ENCODE measurements around the gene IGF2BP2. TPM values are rescaled to one million over a fixed set of nuclear protein-coding genes. Genes with fewer than 3 reads are reported as not detected.

Gene IGF2BP2
- total and polyA plus RNA-seq, 2 of the 8 experiments (the other 6 are each of a cell fraction or from before 2014, with no cell fraction given): 7.4 to 121 TPM

- peaks cover 4 to 20% (median 14%) of the 10 kb centered on the region in 4 experiments; a peak in 6 of 7 replicates for H3K4me1 ChIP-seq (replicated peaks in 1 of 4; ENCODE audit: control insufficient read depth in 3 of 4, insufficient read depth in 4 of 4, low read length in 3 of 4)
- H4K20me1 ChIP-seq (replicated peaks in 1 of 2; ENCODE audit: control insufficient read depth in 1 of 2, insufficient read depth in 2 of 2, low read length in 2 of 2): peaks cover 7 to 19% of the 10 kb centered on the region in 2 experiments
- TF ChIP-seq RAD21 (IDR thresholded peaks at IDR 0.05 in 1 of 2, conservative IDR thresholded peaks at IDR 0.05 in 1 of 2; ENCODE audit: low read depth in 2 of 2, low read length in 2 of 2) (no peak), KDM4A (IDR thresholded peaks at IDR 0.05; ENCODE audit: low read depth, low read length, severe bottlenecking) (no peak), EP300 (IDR thresholded peaks at IDR 0.05; ENCODE audit: borderline replicate concordance in 1 of 2, low read depth in 2 of 2, low read length in 2 of 2) (no peak), JUN (IDR thresholded peaks at IDR 0.05; ENCODE audit: low read depth, low read length) (no peak), POU5F1 (IDR thresholded peaks at IDR 0.05; ENCODE audit: low read depth, low read length) (no peak), TBP (IDR thresholded peaks at IDR 0.05; ENCODE audit: low read depth, low read length) (no peak), GABPA (IDR thresholded peaks at IDR 0.05; ENCODE audit: borderline replicate concordance, insufficient read depth, low read length) (no peak), ASH2L (IDR thresholded peaks at IDR 0.05; ENCODE audit: low read length) (no peak), CBX5 (IDR thresholded peaks at IDR 0.05; ENCODE audit: low read depth, low read length) (no peak), MAFK (IDR thresholded peaks at IDR 0.05; ENCODE audit: low read depth, low read length) (no peak), SIRT6 (IDR thresholded peaks at IDR 0.05; ENCODE audit: low read length) (no peak), RBBP5 (IDR thresholded peaks at IDR 0.05; ENCODE audit: borderline replicate concordance, low read depth, low read length) (no peak), EZH2 (IDR thresholded peaks at IDR 0.05; ENCODE audit: low read depth, low read length, severe bottlenecking) (no peak), CBX8 (IDR thresholded peaks at IDR 0.05; ENCODE audit: borderline replicate concordance, low read depth, low read length) (no peak)
Measured at GRCh38 chr3:185708392-185708791, 116.5 kb downstream of the IGF2BP2 start.

More at GRCh38 chr3:185708392-185708791, 116.5 kb downstream of the IGF2BP2 start:
- DNase-seq (ENCODE audit: low read depth in 1 of 2, low spot score in 2 of 2) (peak in 1 of 2 experiments; percentile 29), FAIRE-seq (no peak)
- WGBS, 2 experiments (ENCODE audit: extremely low coverage in 1 of 2, insufficient coverage in 1 of 2, insufficient read length in 1 of 2, insufficient replicate concordance in 2 of 2, low coverage in 1 of 2, low lambda C conversion rate in 2 of 2, missing lambda C conversion rate in 1 of 2): 94% methylated on average over 5 of the region's 5 CpGs; no CpG with 5 or more reads in 1 of the 2 experiments
- no peak overlapping the region for H4K5ac ChIP-seq (ENCODE audit: insufficient read length, low read depth, low read length)
- no peak overlapping the region for H3K23ac ChIP-seq (ENCODE audit: insufficient read length)
- ChIA-PET POLR2A (ENCODE audit: partially characterized antibody) (interaction anchor here (0.9 kb wide), 1 partner anchor 220 kb away, joined by 3 read pairs; no protein-coding TSS in a partner anchor), CTCF (ENCODE audit: partially characterized antibody) (interaction anchor here (1.2 to 3.9 kb wide), 3 partner anchors 31 to 60 kb away, joined by 3 to 18 read pairs (median 8); no protein-coding TSS in a partner anchor)
- peaks cover 0 to 95% of the 10 kb centered on the region in 2 experiments; a peak in 2 of 4 replicates for H3K79me2 ChIP-seq (ENCODE audit: control insufficient read depth in 1 of 2, insufficient read depth in 2 of 2, low read length in 2 of 2)
- no peaks in the 10 kb centered on the region for H3K9me3 ChIP-seq (ENCODE audit: insufficient read depth in 2 of 2, low read depth in 1 of 2, low read length in 1 of 2)
- H2AK5ac ChIP-seq (ENCODE audit: low read depth, low read length): no peak overlapping the region
- no peak overlapping the region for H4K91ac ChIP-seq (replicated peaks; ENCODE audit: insufficient read length, low read length)
- no peak overlapping the region for H4K8ac ChIP-seq (ENCODE audit: extremely low read depth, insufficient read depth, low read length)
- H3K56ac ChIP-seq (replicated peaks; ENCODE audit: insufficient read length, low read depth, low read length): no peak overlapping the region
- no peaks in the 10 kb centered on the region; the same call in 1 of the 2 replicates for H3K23me2 ChIP-seq (ENCODE audit: low read depth, low read length)
- no peak overlapping the region for H3K4me2 ChIP-seq (ENCODE audit: insufficient read depth in 1 of 2, low read depth in 2 of 2, low read length in 2 of 2)
- no peak overlapping the region for H2BK15ac ChIP-seq (ENCODE audit: low read length)
- no peak overlapping the region for H2BK12ac ChIP-seq (ENCODE audit: low read depth, low read length)
- H2AFZ ChIP-seq (ENCODE audit: low read length): no peak overlapping the region
- H3K79me1 ChIP-seq (ENCODE audit: low read depth, low read length): peaks cover 19% of the 10 kb centered on the region
- H2BK120ac ChIP-seq (replicated peaks; ENCODE audit: low read depth, low read length): no peak overlapping the region
- H2BK5ac ChIP-seq (ENCODE audit: low read depth, low read length): no peak overlapping the region
- no peak overlapping the region for H3K4ac ChIP-seq (replicated peaks; ENCODE audit: insufficient read length, low read depth, low read length)
- H3K9ac ChIP-seq (replicated peaks in 1 of 4; ENCODE audit: extremely low read depth in 1 of 4, low read depth in 3 of 4, low read length in 3 of 4): no peak overlapping the region
- H3K27ac ChIP-seq (ENCODE audit: low read depth, low read length): no peak overlapping the region
- no peak overlapping the region for H3K4me3 ChIP-seq (ENCODE audit: extremely low read depth in 1 of 4, insufficient read depth in 2 of 4, low read depth in 3 of 4, low read length in 4 of 4)
- no peak overlapping the region for H3K18ac ChIP-seq (ENCODE audit: extremely low read depth, low read length)
- H2BK20ac ChIP-seq (ENCODE audit: low read length): no peak overlapping the region
- no peaks in the 10 kb centered on the region for H3K27me3 ChIP-seq (replicated peaks in 1 of 4; ENCODE audit: control insufficient read depth in 3 of 4, extremely low read depth in 1 of 4, insufficient read depth in 3 of 4, low read length in 3 of 4)
- H3K36me3 ChIP-seq (ENCODE audit: control insufficient read depth in 2 of 4, insufficient read depth in 4 of 4, low read length in 3 of 4): no peaks in the 10 kb centered on the region
- H3K14ac ChIP-seq (ENCODE audit: insufficient read length): no peak overlapping the region

Measured in H1 (cell line).